Neutrophil (primary cell): ENCODE measurements around the gene IFNL1.

ENCODE experiments used
- H3K27ac ChIP-seq: fragments of 200-600 bp; sonication (generic); 2 replicates; pipeline ENCODE4 v1.5.1; 2016; ENCODE audit warnings: mild to moderate bottlenecking, moderate library complexity
- H3K27me3 ChIP-seq: fragments of 200-600 bp; sonication (generic); 2 replicates; pipeline ENCODE4 v1.6.0; 2016; ENCODE audit warnings: mild to moderate bottlenecking
- H3K36me3 ChIP-seq: fragments of 200-600 bp; sonication (generic); 2 replicates; pipeline ENCODE4 v1.5.1; 2017
- H3K4me1 ChIP-seq, 2 experiments: fragments of 200-600 bp in 1 of 2; sonication (generic) in 1 of 2; 1 replicate in 1 of 2; 2 replicates in 1 of 2; pipeline versions ENCODE4 v1.5.1 to v1.6.1; 2013 to 2016; ENCODE audit warnings: low read depth in 1 of 2, low read length in 1 of 2, mild to moderate bottlenecking in 1 of 2, moderate library complexity in 1 of 2; ENCODE audit not compliant: control insufficient read depth in 1 of 2, insufficient read depth in 1 of 2
- H3K4me3 ChIP-seq, 2 experiments: fragments of 200-600 bp in 1 of 2; sonication (generic) in 1 of 2; 1 replicate in 1 of 2; 2 replicates in 1 of 2; pipeline ENCODE4 v1.5.1; 2013 to 2016; ENCODE audit warnings: low read depth in 1 of 2, low read length in 1 of 2, mild to moderate bottlenecking in 1 of 2, moderate library complexity in 1 of 2
- H3K9me3 ChIP-seq: fragments of 200-600 bp; sonication (generic); 2 replicates; pipeline ENCODE4 v1.5.1; 2016
- CTCF ChIP-seq: fragments of 200-600 bp; sonication (generic); IDR thresholded peaks from 2 replicates; pipeline ENCODE4 v1.5.1; 2016; ENCODE audit warnings: antibody characterized with exemption

IFNL1 gene

DNA sequence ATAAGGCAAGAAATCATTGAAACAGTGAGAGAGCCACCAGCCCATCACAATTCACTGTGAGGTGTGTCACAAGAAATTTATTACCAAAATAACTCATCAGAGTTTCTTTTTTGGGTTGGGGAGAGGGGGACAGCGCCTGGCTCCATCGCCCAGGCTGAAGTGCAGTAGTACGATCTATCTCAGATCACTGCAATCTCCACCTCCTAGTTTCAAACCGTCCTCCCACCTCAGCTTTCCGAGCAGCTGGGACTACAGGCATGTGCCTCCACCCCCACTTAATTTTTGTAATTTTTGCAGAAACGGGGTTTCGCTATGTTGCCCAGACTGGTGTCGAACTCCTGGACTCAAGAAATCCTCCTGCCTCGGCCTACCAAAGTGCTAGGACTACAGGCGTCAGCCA is 3.6 kb downstream of the IFNL1 start:
- no peak overlapping the region for H3K4me3 ChIP-seq
- H3K36me3 ChIP-seq = no peaks in the 10 kb centered on the region
- peaks cover 8% of the 10 kb centered on the region for H3K27me3 ChIP-seq
- TF ChIP-seq CTCF = no peak
- H3K9me3 ChIP-seq = no peaks in the 10 kb centered on the region
- H3K27ac ChIP-seq = no peak overlapping the region
- H3K4me1 ChIP-seq = no peaks in the 10 kb centered on the region

DNA sequence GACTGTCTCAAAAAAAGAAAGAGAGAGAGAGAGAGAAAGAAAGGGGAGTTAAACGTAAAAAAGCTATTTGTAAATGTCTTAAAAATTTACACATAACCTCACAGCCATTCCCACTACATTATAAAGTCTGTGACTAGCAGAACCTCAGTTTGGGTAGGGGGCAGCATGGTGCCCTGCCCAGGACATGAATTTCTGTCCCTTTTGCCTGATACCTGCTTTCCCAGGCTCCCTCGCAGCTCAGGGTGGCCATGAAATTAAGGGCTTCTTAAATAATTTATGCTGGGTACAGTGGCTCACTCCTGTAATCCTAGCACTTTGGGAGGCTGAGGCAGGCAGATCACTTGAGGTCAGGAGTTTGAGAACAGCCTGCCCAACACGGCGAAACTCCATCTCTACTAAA is 4.8 kb downstream of the IFNL1 start:
- no peaks in the 10 kb centered on the region for H3K9me3 ChIP-seq
- no peaks in the 10 kb centered on the region for H3K36me3 ChIP-seq
- H3K4me3 ChIP-seq = no peak overlapping the region
- peaks cover 8% of the 10 kb centered on the region for H3K27me3 ChIP-seq
- no peak overlapping the region for H3K27ac ChIP-seq
- no peaks in the 10 kb centered on the region for H3K4me1 ChIP-seq
- TF ChIP-seq CTCF = no peak

- peaks cover 8% of the 10 kb centered on the region for H3K27me3 ChIP-seq
- no peak for TF ChIP-seq CTCF
- no peak overlapping the region for H3K27ac ChIP-seq
These were observed 5.4 kb downstream of the IFNL1 start for GRCh38 chr19:39301562-39301961.

DNA sequence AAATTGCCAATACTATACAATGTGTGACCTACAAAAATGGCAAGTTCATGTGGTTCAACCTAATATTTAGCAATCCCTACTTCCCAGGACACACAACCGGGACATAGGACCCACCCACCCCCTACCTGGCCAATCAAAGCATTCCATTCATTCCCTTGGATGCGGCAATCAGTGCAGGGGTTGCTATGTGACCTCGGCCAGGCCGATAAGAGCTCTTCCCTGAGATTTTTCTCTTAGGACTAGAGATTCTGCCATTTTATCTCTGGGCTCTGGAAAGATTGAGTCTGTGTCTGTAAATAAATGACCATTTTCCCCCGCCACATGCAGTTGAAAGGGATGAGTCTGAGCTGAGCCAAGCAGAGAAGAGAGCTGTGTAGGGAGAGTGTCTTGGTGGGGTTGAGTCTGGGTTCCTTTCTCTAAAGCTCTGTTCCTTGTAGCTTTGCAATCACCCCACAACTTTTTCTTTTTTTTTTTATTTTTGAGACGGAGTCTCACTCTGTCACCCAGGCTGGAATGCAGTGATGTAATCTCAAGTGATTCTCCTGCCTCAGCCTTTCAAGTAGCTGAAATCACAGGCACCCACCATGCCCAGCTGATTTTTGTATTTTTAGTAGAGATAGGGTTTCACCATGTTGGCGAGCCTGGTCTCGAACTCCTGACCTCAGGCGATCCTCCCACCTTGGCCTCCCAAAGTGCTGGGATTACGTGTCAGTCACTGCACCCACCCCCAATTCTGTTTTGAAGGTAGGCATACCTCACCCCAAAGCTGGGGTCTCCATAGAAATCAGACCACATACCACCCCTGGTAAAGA is 7.4 kb downstream of the IFNL1 start:
- Histone ChIP-seq H3K4me1 (peaks cover 0 to 5% of the 10 kb centered on the region in 2 experiments), H3K9me3 (no peaks in the 10 kb centered on the region), H3K4me3 (no peak overlapping the region), H3K27me3 (no peaks in the 10 kb centered on the region), H3K27ac (no peak overlapping the region), H3K36me3 (peaks cover 22% of the 10 kb centered on the region)
- no peak for TF ChIP-seq CTCF

More at GRCh38 chr19:39301562-39301961, 5.4 kb downstream of the IFNL1 start:
- H3K4me3 ChIP-seq = no peak overlapping the region
- H3K4me1 ChIP-seq = no peaks in the 10 kb centered on the region
- H3K9me3 ChIP-seq = no peaks in the 10 kb centered on the region
- peaks cover 2% of the 10 kb centered on the region for H3K36me3 ChIP-seq

- H3K9me3 ChIP-seq = no peaks in the 10 kb centered on the region
- H3K4me3 ChIP-seq = no peak overlapping the region
- no peaks in the 10 kb centered on the region for H3K27me3 ChIP-seq
- H3K4me1 ChIP-seq = peaks cover 0 to 5% of the 10 kb centered on the region in 2 experiments
- peaks cover 28% of the 10 kb centered on the region for H3K36me3 ChIP-seq
- no peak for TF ChIP-seq CTCF
- H3K27ac ChIP-seq = no peak overlapping the region
These were observed 7.9 kb downstream of the IFNL1 start for GRCh38 chr19:39304185-39304513.
